Measurements from ENCODE around the gene RAC2.
A peak's percentile ranks its signal among the peaks of the same experiment; 100 is the strongest.

The RAC2 gene

GRCh38 chr22:37222440-37222971 is 21.6 kb downstream of the RAC2 start:
- DNase-seq (ENCODE audit: extremely low read depth in 1 of 2, low read depth in 1 of 2) = no peak

- DNase-seq (ENCODE audit: extremely low read depth in 1 of 2, low read depth in 1 of 2) = no peak
Measured at GRCh38 chr22:37221424-37222333, 22.4 kb downstream of the RAC2 start.

GRCh38 chr22:37220543-37220981 is 23.5 kb downstream of the RAC2 start:
- DNase-seq (ENCODE audit: extremely low read depth in 1 of 2, low read depth in 1 of 2) = no peak

- DNase-seq (ENCODE audit: extremely low read depth in 1 of 2, low read depth in 1 of 2) = no peak
Measured at GRCh38 chr22:37219533-37219932, 24.5 kb downstream of the RAC2 start.

GRCh38 chr22:37218771-37219411 is 25.2 kb downstream of the RAC2 start:
- DNase-seq (ENCODE audit: extremely low read depth in 1 of 2, low read depth in 1 of 2) = peak; percentile 50 to 53

GRCh38 chr22:37218399-37218770 is 25.7 kb downstream of the RAC2 start:
- DNase-seq (ENCODE audit: extremely low read depth in 1 of 2, low read depth in 1 of 2) = no peak

- no peak for DNase-seq (ENCODE audit: extremely low read depth in 1 of 2, low read depth in 1 of 2)
Measured at GRCh38 chr22:37215890-37216289, 28.2 kb downstream of the RAC2 start.

- no peak for DNase-seq (ENCODE audit: extremely low read depth in 1 of 2, low read depth in 1 of 2)
Measured at GRCh38 chr22:37214731-37215030, 29.4 kb downstream of the RAC2 start.

GRCh38 chr22:37213941-37214730 is 29.9 kb downstream of the RAC2 start:
- DNase-seq (ENCODE audit: extremely low read depth in 1 of 2, low read depth in 1 of 2) = no peak

GRCh38 chr22:37213218-37213855 is 30.7 kb downstream of the RAC2 start:
- DNase-seq (ENCODE audit: extremely low read depth in 1 of 2, low read depth in 1 of 2) = no peak

GRCh38 chr22:37212174-37212906 is 31.7 kb downstream of the RAC2 start, which contains the start of gene SSTR3:
Gene SSTR3 (minus strand): TSS chr22:37212477. CDS start chr22:37207803, 4,674 bp downstream.
- DNase-seq (ENCODE audit: extremely low read depth in 1 of 2, low read depth in 1 of 2) = no peak

GRCh38 chr22:37211866-37212173 is 32.2 kb downstream of the RAC2 start:
- no peak for DNase-seq (ENCODE audit: extremely low read depth in 1 of 2, low read depth in 1 of 2)

GRCh38 chr22:37211075-37211865 is 32.8 kb downstream of the RAC2 start:
- no peak for DNase-seq (ENCODE audit: extremely low read depth in 1 of 2, low read depth in 1 of 2)

- DNase-seq (ENCODE audit: extremely low read depth in 1 of 2, low read depth in 1 of 2) = no peak
Measured at GRCh38 chr22:37210041-37210803, 33.8 kb downstream of the RAC2 start.

- DNase-seq (ENCODE audit: extremely low read depth in 1 of 2, low read depth in 1 of 2) = no peak
Measured at GRCh38 chr22:37209140-37209845, 34.8 kb downstream of the RAC2 start.

- no peak for DNase-seq (ENCODE audit: extremely low read depth in 1 of 2, low read depth in 1 of 2)
Measured at GRCh38 chr22:37208401-37209139, 35.5 kb downstream of the RAC2 start.

- DNase-seq (ENCODE audit: extremely low read depth in 1 of 2, low read depth in 1 of 2) = no peak
Measured at GRCh38 chr22:37207981-37208380, 36.1 kb downstream of the RAC2 start.
